Choroid plexus epithelial cell (primary cell): ENCODE measurements around the gene C1orf21.

Experiments used
- DNase-seq: peaks from one replicate; pipeline ENCODE4 v3.0.0-alpha.2; 2010; ENCODE audit warnings: low read depth
- H3K4me3 ChIP-seq: 2 replicates; pipeline ENCODE4 v1.5.1; 2011; ENCODE audit warnings: low read depth, mild to moderate bottlenecking, control low read depth, low read length, moderate library complexity
- CTCF ChIP-seq: conservative IDR thresholded peaks from 2 replicates; pipeline ENCODE4 v1.5.1; 2011; ENCODE audit warnings: low read depth, mild to moderate bottlenecking, control low read depth, inconsistent platforms, low read length, moderate library complexity

Gene C1orf21

DNA sequence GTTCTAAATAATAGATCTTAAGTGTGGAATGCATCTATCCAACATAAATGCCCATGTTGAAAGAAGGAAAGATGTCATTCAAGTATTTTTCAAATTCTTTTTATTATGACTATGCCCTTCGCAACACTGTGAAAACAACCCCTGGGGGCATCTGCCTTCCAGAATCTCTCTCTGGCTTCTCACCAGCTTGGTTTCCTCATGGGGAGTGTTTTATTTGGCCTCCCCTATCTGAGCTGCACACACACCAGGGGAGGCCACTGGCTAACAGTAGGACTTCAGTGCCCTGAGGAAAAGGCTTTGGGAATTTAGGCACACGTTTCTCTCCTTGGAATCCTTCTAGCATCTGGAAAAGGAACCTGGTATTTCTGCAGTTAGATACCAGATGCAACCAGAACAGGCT is 237.2 kb downstream of the C1orf21 start:
- no peak for DNase-seq
- TF ChIP-seq CTCF: no peak
- no peak overlapping the region for H3K4me3 ChIP-seq

GRCh38 chr1:184624626-184625025 is 237.8 kb downstream of the C1orf21 start:
- no peak for TF ChIP-seq CTCF
- peak; percentile 17 for DNase-seq
- no peak overlapping the region for H3K4me3 ChIP-seq

- no peak for TF ChIP-seq CTCF
- no peak for DNase-seq
Observed at GRCh38 chr1:184625271-184625670, 238.4 kb downstream of the C1orf21 start.

GRCh38 chr1:184626076-184627006 is 239.5 kb downstream of the C1orf21 start:
- H3K4me3 ChIP-seq: no peak overlapping the region
- no peak for DNase-seq
- no peak for TF ChIP-seq CTCF

More at GRCh38 chr1:184625271-184625670, 238.4 kb downstream of the C1orf21 start:
- H3K4me3 ChIP-seq: no peak overlapping the region

GRCh38 chr1:184627007-184627341 is 240.1 kb downstream of the C1orf21 start:
- no peak for TF ChIP-seq CTCF

DNA sequence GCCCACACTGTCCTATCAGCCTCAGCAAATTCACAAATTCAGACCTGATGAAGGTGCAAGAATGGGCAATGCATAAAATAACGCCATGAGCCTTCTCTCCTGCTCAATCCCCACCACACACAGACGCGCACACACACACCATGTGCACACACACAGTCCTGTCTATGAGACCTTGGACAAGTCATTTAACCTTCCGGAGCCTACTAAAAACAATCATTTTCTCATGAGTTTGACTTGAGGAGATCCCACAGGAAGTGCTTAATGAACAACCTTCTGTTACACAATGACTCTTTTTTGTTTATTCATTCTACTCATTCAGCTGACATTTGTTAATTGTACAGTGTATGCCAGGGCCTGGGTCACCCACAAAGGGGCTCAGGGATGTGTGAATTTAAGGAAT is 242.4 kb downstream of the C1orf21 start:
- no peak overlapping the region for H3K4me3 ChIP-seq
- DNase-seq: no peak
- no peak for TF ChIP-seq CTCF

More at GRCh38 chr1:184627007-184627341, 240.1 kb downstream of the C1orf21 start:
- no peak overlapping the region for H3K4me3 ChIP-seq
- DNase-seq: no peak

DNA sequence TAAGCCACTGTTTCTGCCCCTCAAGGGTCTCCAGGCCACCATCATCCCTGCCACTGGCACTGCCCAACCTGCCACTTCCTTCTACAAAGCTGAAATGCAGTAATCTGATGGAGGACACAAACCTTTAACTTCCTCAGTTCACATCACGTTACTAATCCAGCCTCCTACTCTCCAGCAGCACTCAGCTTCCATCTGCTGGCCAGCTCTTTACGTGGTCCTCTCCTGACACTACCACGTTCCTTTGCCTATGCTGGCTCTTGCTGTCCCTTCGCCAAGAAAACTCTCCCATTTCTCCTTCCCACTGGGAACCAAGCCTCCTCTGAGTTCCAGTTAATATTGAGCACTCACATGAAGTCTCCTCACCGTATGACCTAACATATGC is 243.8 kb downstream of the C1orf21 start:
- DNase-seq: no peak

More for the DNA sequence above, 243.8 kb downstream of the C1orf21 start:
- TF ChIP-seq CTCF: peak; percentile 8
- H3K4me3 ChIP-seq: no peak overlapping the region
